Activated CD4-positive, alpha-beta T cell treated with anti-CD3 and anti-CD28 coated beads for 4 hours (primary cell): ENCODE measurements around the gene TXN.
"Not testable (repeated sequence)": the region's sequence is repeated elsewhere in the genome, so short reads cannot be mapped to it uniquely, and the experiment has no call there.

Experiments used
- DNase-seq, 2 donors: peaks; one replicate each; pipeline ENCODE4 v3.0.0-alpha.2; 2020

TXN gene

DNA sequence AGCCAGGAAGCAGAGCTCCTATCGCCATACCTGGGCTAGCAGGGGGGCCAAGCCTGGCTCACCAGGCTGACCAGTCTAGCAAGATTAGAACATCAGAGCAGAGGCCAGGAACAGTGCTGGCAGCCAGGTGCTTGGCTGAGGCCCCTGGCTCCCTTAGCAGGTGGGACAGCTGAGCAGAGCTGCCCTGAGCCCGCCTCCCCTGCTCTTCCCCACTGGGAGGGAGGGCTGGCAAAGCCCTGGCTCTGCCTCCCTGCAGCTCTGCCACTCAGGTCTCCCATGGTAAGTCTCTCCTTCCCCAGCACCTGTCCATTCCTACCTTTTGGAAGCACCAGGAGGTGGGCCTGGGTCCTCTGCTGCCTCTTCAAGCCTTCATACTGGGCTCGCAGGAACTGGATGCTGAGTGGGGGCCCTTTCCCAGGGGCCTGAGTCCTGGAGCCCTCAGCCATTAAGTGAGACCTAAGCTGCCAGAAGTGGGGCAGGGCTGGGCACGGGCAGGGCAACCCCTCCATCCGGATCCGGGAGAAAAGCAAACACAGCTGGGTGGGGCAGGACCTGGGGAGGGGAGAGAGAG lies 49.2 kb downstream of the TXN start:
- DNase-seq, result no peak

DNA sequence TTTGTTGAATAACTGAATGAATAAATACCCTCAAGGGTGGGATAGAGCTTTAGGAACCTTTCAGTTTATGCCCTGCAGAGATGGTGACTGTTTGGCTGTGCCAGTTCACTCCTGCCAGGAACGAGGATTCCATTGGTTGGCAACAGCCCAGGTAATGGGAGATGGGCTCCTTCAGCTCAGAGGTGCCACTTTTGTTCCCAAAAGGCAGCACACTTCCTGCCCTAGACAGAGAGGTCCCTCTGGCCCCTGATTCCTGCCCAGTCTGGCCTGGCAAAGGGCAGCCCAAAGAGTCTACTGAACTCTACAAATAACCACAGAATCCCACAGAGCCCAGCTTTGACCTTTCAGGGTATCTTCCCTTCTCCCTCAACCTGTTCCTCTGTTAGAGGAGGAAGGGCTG lies 49.9 kb downstream of the TXN start:
- no peak for DNase-seq

DNA sequence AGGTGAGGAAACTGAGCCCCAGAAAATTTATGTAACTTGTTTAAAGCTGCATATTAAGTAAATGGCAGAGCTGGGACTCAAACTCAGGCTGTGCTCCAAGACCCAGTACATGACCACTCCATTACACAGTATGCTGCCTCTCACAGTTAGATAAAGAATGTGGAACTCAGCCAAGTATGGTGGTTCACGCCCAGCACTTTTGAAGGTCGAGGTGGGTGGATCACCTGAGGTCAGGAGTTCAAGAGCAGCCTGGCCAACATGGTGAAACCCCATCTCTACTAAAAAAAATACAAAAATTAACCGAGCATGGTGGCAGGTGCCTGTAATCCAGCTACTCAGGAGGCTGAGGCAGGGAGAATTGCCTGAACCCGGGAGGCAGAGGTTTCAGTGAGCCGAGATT lies 50.7 kb downstream of the TXN start:
- DNase-seq, result not testable (repeated sequence)

DNA sequence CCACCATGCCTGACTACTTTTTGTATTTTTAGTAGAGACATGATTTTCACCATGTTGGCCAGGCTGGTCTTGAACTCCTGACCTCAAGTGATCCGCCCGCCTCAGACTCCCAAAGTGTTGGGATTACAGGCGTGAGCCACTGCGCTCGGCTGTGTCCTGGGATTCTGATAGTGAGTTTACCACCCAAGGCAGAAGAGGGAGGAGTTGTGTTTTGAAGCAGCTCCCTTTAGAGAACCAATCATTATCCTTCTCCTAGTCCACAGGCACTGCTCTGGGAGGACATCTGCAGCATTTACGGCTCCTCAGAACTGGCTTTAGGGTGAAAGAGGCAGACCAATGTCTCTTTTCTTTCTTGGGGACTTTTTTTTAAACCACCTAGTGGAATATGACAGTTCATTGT lies 54.1 kb downstream of the TXN start:
- DNase-seq, result no peak

DNA sequence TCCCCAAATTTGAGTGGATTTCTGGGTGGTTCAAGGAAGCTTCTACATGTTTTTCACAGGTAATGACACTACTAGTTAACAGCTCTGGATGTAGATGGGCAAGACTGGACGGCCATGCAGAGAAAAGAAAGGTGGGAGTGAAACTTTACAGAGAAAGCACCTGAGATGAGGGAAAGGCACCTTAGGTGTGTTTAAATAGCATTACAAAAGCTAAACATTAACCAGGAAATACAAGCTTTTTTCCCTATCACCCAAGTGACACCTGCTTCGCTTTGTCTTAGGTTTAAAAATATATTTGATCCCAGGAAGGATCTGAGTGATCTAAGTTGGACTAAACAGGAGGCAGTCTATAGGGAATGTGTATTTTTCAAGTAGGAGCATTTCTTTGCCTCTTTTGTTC lies 56.7 kb downstream of the TXN start:
- DNase-seq, result no peak

DNA sequence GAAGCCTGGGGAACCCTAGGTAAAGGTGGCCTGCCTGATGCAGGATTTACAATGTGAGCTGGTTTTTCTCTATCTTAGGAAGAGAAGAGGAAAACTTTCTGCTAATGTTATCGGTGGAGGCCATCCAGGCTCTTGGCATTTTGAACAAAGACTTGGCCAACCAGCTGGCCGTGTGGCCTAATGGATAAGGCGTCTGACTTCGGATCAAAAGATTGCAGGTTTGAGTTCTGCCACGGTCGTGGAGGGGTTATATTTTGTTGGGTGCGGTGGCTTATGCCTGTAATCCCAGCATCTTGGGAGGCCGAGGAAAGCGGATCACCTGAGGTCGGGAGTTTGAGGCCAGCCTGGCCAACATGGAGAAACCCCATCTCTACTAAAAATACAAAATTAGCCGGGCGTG lies 58.0 kb downstream of the TXN start:
- no peak for DNase-seq

DNA sequence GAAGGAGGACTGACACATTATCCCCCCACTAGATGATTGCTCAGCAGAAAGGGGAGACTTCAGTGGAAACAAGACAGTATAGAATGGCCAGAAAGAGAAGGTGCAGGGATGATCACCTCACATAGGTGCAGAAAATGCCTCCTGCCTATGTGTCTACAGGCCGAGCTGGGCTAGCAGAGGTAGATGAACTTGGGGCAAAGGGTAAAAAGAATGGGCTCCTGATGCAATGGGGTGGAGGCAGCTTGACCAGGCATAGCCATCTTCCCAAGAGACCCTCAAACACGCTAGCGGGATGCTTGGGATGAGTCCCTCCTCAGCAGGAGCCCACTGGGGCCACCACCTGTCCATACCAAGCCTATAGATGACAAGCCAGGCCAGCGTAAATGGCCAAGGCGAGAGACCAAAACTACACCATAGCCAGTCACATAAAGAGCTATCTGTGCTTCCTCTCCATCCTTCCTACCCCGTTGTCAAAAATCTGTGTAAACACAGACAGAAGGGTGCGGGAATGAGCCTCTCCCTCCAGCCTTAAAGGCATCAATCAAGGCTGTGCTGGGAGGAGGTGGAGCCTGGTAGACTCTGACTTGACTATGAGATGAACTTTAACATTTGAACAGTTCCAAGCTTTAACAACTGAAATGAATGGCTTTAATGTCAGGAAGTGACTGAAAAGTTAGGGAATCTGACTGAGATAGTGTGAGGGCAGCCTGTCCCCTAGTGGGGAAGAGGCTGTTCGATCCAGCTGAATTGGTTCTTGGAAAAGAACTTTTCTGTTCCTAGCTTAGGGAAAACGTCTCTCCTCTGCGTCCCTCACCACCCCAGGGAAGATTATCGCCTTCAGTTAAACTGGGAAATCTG lies 58.7 kb downstream of the TXN start:
- DNase-seq, result no peak

DNA sequence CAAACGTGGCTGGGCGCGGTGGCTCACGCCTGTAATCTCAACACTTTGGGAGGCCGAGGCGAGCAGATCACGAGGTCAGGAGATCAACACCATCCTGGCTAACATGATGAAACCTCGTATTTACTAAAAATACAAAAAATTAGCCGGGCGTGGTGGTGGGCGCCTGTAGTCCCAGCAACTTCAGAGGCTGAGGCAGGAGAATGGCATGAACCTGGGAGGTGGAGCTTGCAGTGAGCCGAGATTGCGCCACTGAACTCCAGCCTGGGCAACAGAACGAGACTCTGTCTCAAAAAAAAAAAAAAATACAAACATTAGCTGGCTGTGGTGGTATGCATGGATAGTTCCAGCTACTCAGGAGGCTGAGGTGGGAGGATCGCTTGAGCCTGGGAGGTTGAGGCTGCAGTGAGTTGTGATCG lies 60.2 kb downstream of the TXN start:
- DNase-seq, result not testable (repeated sequence)
